ENCODE results near the gene VWA1. TPM values are rescaled to one million over a fixed set of nuclear protein-coding genes. Genes with fewer than 3 reads are reported as not detected.
"Not testable (repeated sequence)": the region's sequence is repeated elsewhere in the genome, so short reads cannot be mapped to it uniquely, and the experiment has no call there.

Gene VWA1
- total RNA-seq, 1 donor from 2014 or later, result 4.7 TPM

GRCh38 chr1:1451696-1452364 lies 16.3 kb downstream of the VWA1 start:
- intact Hi-C loops (cut with micrococcal nuclease), result no loop called here
- Mint-ChIP-seq H3K27me3 (ENCODE audit: low read depth) (peaks cover 3% of the 10 kb centered on the region), H3K36me3 (ENCODE audit: low read depth) (no peaks in the 10 kb centered on the region), H3K27ac (no peak overlapping the region), H3K9me3 (no peaks in the 10 kb centered on the region), H3K4me3 (ENCODE audit: low read depth) (no peak overlapping the region), H3K4me1 (ENCODE audit: low read depth) (no peaks in the 10 kb centered on the region)
- no peak for DNase-seq (ENCODE audit: low spot score)

- H3K9me3 Mint-ChIP-seq; H3K4me3 Mint-ChIP-seq (ENCODE audit: low read depth); H3K36me3 Mint-ChIP-seq (ENCODE audit: low read depth); H3K4me1 Mint-ChIP-seq (ENCODE audit: low read depth); H3K27ac Mint-ChIP-seq; H3K27me3 Mint-ChIP-seq (ENCODE audit: low read depth); intact Hi-C loops (cut with micrococcal nuclease); DNase-seq (ENCODE audit: low spot score): not testable (repeated sequence)
Observed at GRCh38 chr1:1452365-1452739, 16.9 kb downstream of the VWA1 start.

- H3K9me3 Mint-ChIP-seq, result no peaks in the 10 kb centered on the region
- intact Hi-C loops (cut with micrococcal nuclease), result no loop called here
- DNase-seq (ENCODE audit: low spot score), result no peak
Observed at GRCh38 chr1:1452882-1453281, 17.4 kb downstream of the VWA1 start.

GRCh38 chr1:1454286-1455056 lies 19.0 kb downstream of the VWA1 start:
- H3K27ac Mint-ChIP-seq; H3K27me3 Mint-ChIP-seq (ENCODE audit: low read depth); H3K4me1 Mint-ChIP-seq (ENCODE audit: low read depth); DNase-seq (ENCODE audit: low spot score); H3K36me3 Mint-ChIP-seq (ENCODE audit: low read depth); intact Hi-C loops (cut with micrococcal nuclease); H3K9me3 Mint-ChIP-seq; H3K4me3 Mint-ChIP-seq (ENCODE audit: low read depth): not testable (repeated sequence)

More at GRCh38 chr1:1452882-1453281, 17.4 kb downstream of the VWA1 start:
- Mint-ChIP-seq H3K36me3 (ENCODE audit: low read depth) (no peaks in the 10 kb centered on the region), H3K27me3 (ENCODE audit: low read depth) (peaks cover 3% of the 10 kb centered on the region), H3K27ac (no peak overlapping the region), H3K4me3 (ENCODE audit: low read depth) (no peak overlapping the region), H3K4me1 (ENCODE audit: low read depth) (no peaks in the 10 kb centered on the region)

GRCh38 chr1:1455366-1455884 lies 19.9 kb downstream of the VWA1 start:
- intact Hi-C loops (cut with micrococcal nuclease), result no loop called here
- no peaks in the 10 kb centered on the region for H3K9me3 Mint-ChIP-seq
- no peaks in the 10 kb centered on the region for H3K4me1 Mint-ChIP-seq (ENCODE audit: low read depth)
- DNase-seq (ENCODE audit: low spot score), result no peak
- H3K27ac Mint-ChIP-seq, result no peak overlapping the region
- H3K36me3 Mint-ChIP-seq (ENCODE audit: low read depth), result no peaks in the 10 kb centered on the region
- no peaks in the 10 kb centered on the region for H3K27me3 Mint-ChIP-seq (ENCODE audit: low read depth)
- no peak overlapping the region for H3K4me3 Mint-ChIP-seq (ENCODE audit: low read depth)

GRCh38 chr1:1455934-1456333 lies 20.4 kb downstream of the VWA1 start:
- H3K27me3 Mint-ChIP-seq (ENCODE audit: low read depth); DNase-seq (ENCODE audit: low spot score); H3K4me3 Mint-ChIP-seq (ENCODE audit: low read depth); H3K27ac Mint-ChIP-seq; intact Hi-C loops (cut with micrococcal nuclease); H3K36me3 Mint-ChIP-seq (ENCODE audit: low read depth); H3K9me3 Mint-ChIP-seq; H3K4me1 Mint-ChIP-seq (ENCODE audit: low read depth): not testable (repeated sequence)

- intact Hi-C loops (cut with micrococcal nuclease); H3K4me3 Mint-ChIP-seq (ENCODE audit: low read depth); H3K36me3 Mint-ChIP-seq (ENCODE audit: low read depth); DNase-seq (ENCODE audit: low spot score); H3K4me1 Mint-ChIP-seq (ENCODE audit: low read depth); H3K27ac Mint-ChIP-seq; H3K9me3 Mint-ChIP-seq; H3K27me3 Mint-ChIP-seq (ENCODE audit: low read depth): not testable (repeated sequence)
Observed at GRCh38 chr1:1456683-1457255, 21.3 kb downstream of the VWA1 start.

- DNase-seq (ENCODE audit: low spot score); H3K27me3 Mint-ChIP-seq (ENCODE audit: low read depth); H3K36me3 Mint-ChIP-seq (ENCODE audit: low read depth); H3K4me1 Mint-ChIP-seq (ENCODE audit: low read depth); H3K9me3 Mint-ChIP-seq; intact Hi-C loops (cut with micrococcal nuclease); H3K27ac Mint-ChIP-seq; H3K4me3 Mint-ChIP-seq (ENCODE audit: low read depth): not testable (repeated sequence)
Observed at GRCh38 chr1:1459156-1459555, 23.7 kb downstream of the VWA1 start.

GRCh38 chr1:1459711-1460110 lies 24.2 kb downstream of the VWA1 start:
- DNase-seq (ENCODE audit: low spot score); H3K4me3 Mint-ChIP-seq (ENCODE audit: low read depth); intact Hi-C loops (cut with micrococcal nuclease); H3K4me1 Mint-ChIP-seq (ENCODE audit: low read depth); H3K27me3 Mint-ChIP-seq (ENCODE audit: low read depth); H3K36me3 Mint-ChIP-seq (ENCODE audit: low read depth); H3K9me3 Mint-ChIP-seq; H3K27ac Mint-ChIP-seq: not testable (repeated sequence)

- Mint-ChIP-seq H3K27ac (no peak overlapping the region), H3K4me3 (ENCODE audit: low read depth) (no peak overlapping the region), H3K9me3 (no peaks in the 10 kb centered on the region), H3K4me1 (ENCODE audit: low read depth) (no peaks in the 10 kb centered on the region), H3K36me3 (ENCODE audit: low read depth) (no peaks in the 10 kb centered on the region), H3K27me3 (ENCODE audit: low read depth) (no peaks in the 10 kb centered on the region)
- no peak for DNase-seq (ENCODE audit: low spot score)
- intact Hi-C loops (cut with micrococcal nuclease), result no loop called here
Observed at GRCh38 chr1:1460540-1461130, 25.1 kb downstream of the VWA1 start.

GRCh38 chr1:1461721-1462317 lies 26.3 kb downstream of the VWA1 start:
- H3K9me3 Mint-ChIP-seq, result no peaks in the 10 kb centered on the region
- no peak for DNase-seq (ENCODE audit: low spot score)
- intact Hi-C loops (cut with micrococcal nuclease), result no loop called here
- H3K36me3 Mint-ChIP-seq (ENCODE audit: low read depth), result no peaks in the 10 kb centered on the region
- no peaks in the 10 kb centered on the region for H3K27me3 Mint-ChIP-seq (ENCODE audit: low read depth)
- H3K4me3 Mint-ChIP-seq (ENCODE audit: low read depth), result no peak overlapping the region
- no peak overlapping the region for H3K27ac Mint-ChIP-seq
- H3K4me1 Mint-ChIP-seq (ENCODE audit: low read depth), result no peaks in the 10 kb centered on the region

GRCh38 chr1:1462318-1462966 lies 27.0 kb downstream of the VWA1 start:
- intact Hi-C loops (cut with micrococcal nuclease), result no loop called here
- Mint-ChIP-seq H3K9me3 (no peaks in the 10 kb centered on the region), H3K27ac (no peak overlapping the region), H3K36me3 (ENCODE audit: low read depth) (no peaks in the 10 kb centered on the region), H3K4me3 (ENCODE audit: low read depth) (no peak overlapping the region), H3K4me1 (ENCODE audit: low read depth) (no peaks in the 10 kb centered on the region), H3K27me3 (ENCODE audit: low read depth) (no peaks in the 10 kb centered on the region)
- DNase-seq (ENCODE audit: low spot score), result no peak
